ENCODE results near the gene ROPN1L.

The ROPN1L gene

GRCh38 chr5:10503997-10504793 is 62.5 kb downstream of the ROPN1L start:
- TF ChIP-seq CTCF (IDR thresholded peaks at IDR 0.05; ENCODE audit: control insufficient read depth, extremely low read depth, insufficient read depth): no peak
- no peak overlapping the region for H3K4me3 ChIP-seq (ENCODE audit: low read depth, low read length)
- DNase-seq (ENCODE audit: low read depth): no peak

GRCh38 chr5:10505517-10506095 is 63.9 kb downstream of the ROPN1L start:
- no peak for DNase-seq (ENCODE audit: low read depth)
- no peak for TF ChIP-seq CTCF (IDR thresholded peaks at IDR 0.05; ENCODE audit: control insufficient read depth, extremely low read depth, insufficient read depth)
- no peak overlapping the region for H3K4me3 ChIP-seq (ENCODE audit: low read depth, low read length)

- H3K4me3 ChIP-seq (ENCODE audit: low read depth, low read length): no peak overlapping the region
Measured at GRCh38 chr5:10506535-10506934, 64.9 kb downstream of the ROPN1L start.

GRCh38 chr5:10507575-10508096 is 66.0 kb downstream of the ROPN1L start:
- H3K4me3 ChIP-seq (ENCODE audit: low read depth, low read length): no peak overlapping the region
- DNase-seq (ENCODE audit: low read depth): no peak
- TF ChIP-seq CTCF (IDR thresholded peaks at IDR 0.05; ENCODE audit: control insufficient read depth, extremely low read depth, insufficient read depth): no peak

More at GRCh38 chr5:10506535-10506934, 64.9 kb downstream of the ROPN1L start:
- DNase-seq (ENCODE audit: low read depth): no peak
- TF ChIP-seq CTCF (IDR thresholded peaks at IDR 0.05; ENCODE audit: control insufficient read depth, extremely low read depth, insufficient read depth): no peak

- DNase-seq (ENCODE audit: low read depth): no peak
- no peak overlapping the region for H3K4me3 ChIP-seq (ENCODE audit: low read depth, low read length)
- no peak for TF ChIP-seq CTCF (IDR thresholded peaks at IDR 0.05; ENCODE audit: control insufficient read depth, extremely low read depth, insufficient read depth)
Measured at GRCh38 chr5:10509575-10509974, 67.9 kb downstream of the ROPN1L start.

- TF ChIP-seq CTCF (IDR thresholded peaks at IDR 0.05; ENCODE audit: control insufficient read depth, extremely low read depth, insufficient read depth): no peak
- DNase-seq (ENCODE audit: low read depth): peak; percentile 78
- H3K4me3 ChIP-seq (ENCODE audit: low read depth, low read length): no peak overlapping the region
Measured at GRCh38 chr5:10511741-10512640, 70.3 kb downstream of the ROPN1L start.
